Ishikawa (cell line): ENCODE results near the gene MAT2B.

ENCODE experiments used
- CEBPB ChIP-seq: IDR thresholded peaks from 2 replicates; pipeline ENCODE4 v1.6.1; 2012
- EGR1 ChIP-seq: IDR thresholded peaks from 2 replicates; pipeline ENCODE4 v1.6.1; 2012
- EP300 ChIP-seq: IDR thresholded peaks from 2 replicates; pipeline ENCODE4 v1.6.1; 2012; ENCODE audit warnings: borderline replicate concordance
- FOXM1 ChIP-seq: IDR thresholded peaks from 2 replicates; pipeline ENCODE4 v1.6.1; 2012; ENCODE audit warnings: low read depth, borderline replicate concordance
- MAX ChIP-seq: IDR thresholded peaks from 2 replicates; pipeline ENCODE4 v1.6.1; 2012
- NFIC ChIP-seq: IDR thresholded peaks from 2 replicates; pipeline ENCODE4 v1.6.1; 2012
- RAD21 ChIP-seq: IDR thresholded peaks from 2 replicates; pipeline ENCODE4 v1.6.1; 2012; ENCODE audit warnings: low read depth
- TAF1 ChIP-seq: IDR thresholded peaks from 2 replicates; pipeline ENCODE4 v1.6.1; 2012; ENCODE audit warnings: low read depth, mild to moderate bottlenecking
- TEAD4 ChIP-seq: IDR thresholded peaks from 2 replicates; pipeline ENCODE4 v1.6.1; 2012
- YY1 ChIP-seq: IDR thresholded peaks from 2 replicates; pipeline ENCODE4 v1.6.1; 2012; ENCODE audit warnings: low read depth
- ZBTB7A ChIP-seq: IDR thresholded peaks from 2 replicates; pipeline ENCODE4 v1.6.1; 2012; ENCODE audit warnings: low read depth

GRCh38 chr5:163456029-163456589, 49.3 kb upstream of the MAT2B start:
- TF ChIP-seq TEAD4 (no peak), YY1 (no peak), ZBTB7A (no peak), RAD21 (no peak), CEBPB (no peak), FOXM1 (no peak), EP300 (no peak), TAF1 (no peak), EGR1 (no peak), NFIC (no peak), MAX (no peak)
